SU-DHL-6 (cell line): ENCODE measurements around the gene CRAMP1.

Experiments
- H2AFZ ChIP-seq: fragments of 200-600 bp; sonication (generic); 2 replicates; pipeline ENCODE4 v1.6.1; 2014; ENCODE audit warnings: low read depth, mild to moderate bottlenecking, moderate library complexity, mixed read lengths, antibody characterized with exemption, low read length; ENCODE audit not compliant: severe bottlenecking
- H3F3A ChIP-seq: fragments of 200-600 bp; shearing (Covaris generic); 2 replicates; pipeline ENCODE4 v1.6.0; 2016; ENCODE audit warnings: antibody characterized with exemption, mild to moderate bottlenecking; ENCODE audit not compliant: insufficient read depth
- H3K27ac ChIP-seq: fragments of 200-600 bp; sonication (generic); 2 replicates; pipeline ENCODE4 v1.5.1; 2016; ENCODE audit warnings: low read depth, mild to moderate bottlenecking, low read length, moderate library complexity, mixed read lengths
- H3K27me3 ChIP-seq: fragments of 200-600 bp; sonication (generic), shearing (Covaris generic); 2 replicates; pipeline ENCODE4 v1.6.0; 2014; ENCODE audit warnings: mild to moderate bottlenecking, low read length
- H3K36me3 ChIP-seq: fragments of 200-600 bp; sonication (generic); 2 replicates; pipeline ENCODE4 v1.6.1; 2014; ENCODE audit warnings: mild to moderate bottlenecking, low read length, mixed read lengths
- H3K4me2 ChIP-seq: fragments of 300-600, 200-600 bp; shearing (Covaris generic), sonication (generic); 2 replicates; pipeline ENCODE4 v1.6.0; 2014; ENCODE audit warnings: low read length, low read depth, mild to moderate bottlenecking; ENCODE audit not compliant: poor library complexity, severe bottlenecking
- H3K4me3 ChIP-seq: fragments of 200-600 bp; sonication (generic); 2 replicates; pipeline ENCODE4 v1.5.1; 2014; ENCODE audit warnings: antibody characterized with exemption, low read length, mild to moderate bottlenecking, mixed read lengths; ENCODE audit not compliant: insufficient read depth, poor library complexity, severe bottlenecking
- H3K79me2 ChIP-seq: fragments of 200-600 bp; sonication (generic); 2 replicates; pipeline ENCODE4 v1.6.1; 2014; ENCODE audit warnings: mild to moderate bottlenecking, low read length, moderate library complexity; ENCODE audit not compliant: insufficient read depth
- H3K9ac ChIP-seq: fragments of 200-600 bp; sonication (generic); 2 replicates; pipeline ENCODE4 v1.7.0; 2014; ENCODE audit warnings: mild to moderate bottlenecking, low read length
- H3K9me2 ChIP-seq: fragments of 200-600 bp; sonication (generic); replicated peaks from 2 replicates; pipeline ENCODE4 v1.6.1; 2014; ENCODE audit warnings: low read length; ENCODE audit not compliant: insufficient read depth
- H3K9me3 ChIP-seq: fragments of 200-600 bp; sonication (generic); 2 replicates; pipeline ENCODE4 v1.6.1; 2014; ENCODE audit warnings: low read length, mixed read lengths; ENCODE audit not compliant: insufficient read depth
- H4K20me1 ChIP-seq: fragments of 200-600 bp; sonication (generic); 2 replicates; pipeline ENCODE4 v1.6.1; 2014; ENCODE audit warnings: low read depth, mild to moderate bottlenecking, antibody characterized with exemption, low read length, moderate library complexity, mixed read lengths
- CTCF ChIP-seq: fragments of 200-600 bp; sonication (generic); IDR thresholded peaks from one replicate; pipeline ENCODE4 v1.5.1; 2017; ENCODE audit warnings: antibody characterized with exemption, mild to moderate bottlenecking, low read length, moderate library complexity; ENCODE audit not compliant: insufficient read depth, poor library complexity, severe bottlenecking
- EZH2phosphoT487 ChIP-seq: fragments of 200-600 bp; sonication (generic), shearing (Covaris generic); conservative IDR thresholded peaks from 2 replicates; pipeline ENCODE4 v1.6.1; 2018; ENCODE audit warnings: mild to moderate bottlenecking, antibody characterized with exemption, low read length, moderate library complexity, mixed read lengths

Gene CRAMP1

GRCh38 chr16:1710811-1711507 is 98.8 kb downstream of the CRAMP1 start:
- H4K20me1 ChIP-seq = no peaks in the 10 kb centered on the region
- H3K9ac ChIP-seq = no peak overlapping the region
- no peaks in the 10 kb centered on the region for H3K27me3 ChIP-seq
- H3K36me3 ChIP-seq = no peaks in the 10 kb centered on the region
- no peak for TF ChIP-seq EZH2phosphoT487
- TF ChIP-seq CTCF = no peak
- no peak overlapping the region for H2AFZ ChIP-seq
- H3F3A ChIP-seq = peaks cover 16% of the 10 kb centered on the region
- peaks cover 81% of the 10 kb centered on the region for H3K79me2 ChIP-seq
- H3K4me3 ChIP-seq = no peak overlapping the region
- no peaks in the 10 kb centered on the region for H3K9me3 ChIP-seq
- H3K4me2 ChIP-seq = no peak overlapping the region
- H3K27ac ChIP-seq = no peak overlapping the region
- no peaks in the 10 kb centered on the region for H3K9me2 ChIP-seq

- no peak overlapping the region for H3K27ac ChIP-seq
- H3K36me3 ChIP-seq = no peaks in the 10 kb centered on the region
- no peaks in the 10 kb centered on the region for H3K9me2 ChIP-seq
- H3K4me3 ChIP-seq = no peak overlapping the region
- no peaks in the 10 kb centered on the region for H3K9me3 ChIP-seq
- H2AFZ ChIP-seq = no peak overlapping the region
- no peak overlapping the region for H3K4me2 ChIP-seq
- no peak overlapping the region for H3K9ac ChIP-seq
- H3K79me2 ChIP-seq = peaks cover 80% of the 10 kb centered on the region
- no peaks in the 10 kb centered on the region for H4K20me1 ChIP-seq
- TF ChIP-seq EZH2phosphoT487 (no peak), CTCF (no peak)
- peaks cover 16% of the 10 kb centered on the region for H3F3A ChIP-seq
- no peaks in the 10 kb centered on the region for H3K27me3 ChIP-seq
Observed at GRCh38 chr16:1712791-1713261, 100.7 kb downstream of the CRAMP1 start.

- Histone ChIP-seq H2AFZ (no peak overlapping the region), H3K9ac (peak overlapping the region; percentile 57; the same call in 1 of the 2 replicates), H3F3A (peaks cover 16% of the 10 kb centered on the region), H3K27ac (peak overlapping the region; percentile 68), H4K20me1 (no peaks in the 10 kb centered on the region), H3K36me3 (no peaks in the 10 kb centered on the region), H3K79me2 (peaks cover 75% of the 10 kb centered on the region), H3K4me2 (peak overlapping the region; percentile 69), H3K9me2 (no peaks in the 10 kb centered on the region), H3K27me3 (no peaks in the 10 kb centered on the region), H3K9me3 (no peaks in the 10 kb centered on the region), H3K4me3 (no peak overlapping the region)
- TF ChIP-seq EZH2phosphoT487 (no peak), CTCF (no peak)
Observed at GRCh38 chr16:1713331-1713730, 101.2 kb downstream of the CRAMP1 start.
